ENCODE results near the gene NPR3.

GRCh38 chr5:32709750-32710549, 1.2 kb upstream of the NPR3 start:
- no peak for TF ChIP-seq POLR2A (IDR thresholded peaks at IDR 0.05)
- TF ChIP-seq, protein P1, sequence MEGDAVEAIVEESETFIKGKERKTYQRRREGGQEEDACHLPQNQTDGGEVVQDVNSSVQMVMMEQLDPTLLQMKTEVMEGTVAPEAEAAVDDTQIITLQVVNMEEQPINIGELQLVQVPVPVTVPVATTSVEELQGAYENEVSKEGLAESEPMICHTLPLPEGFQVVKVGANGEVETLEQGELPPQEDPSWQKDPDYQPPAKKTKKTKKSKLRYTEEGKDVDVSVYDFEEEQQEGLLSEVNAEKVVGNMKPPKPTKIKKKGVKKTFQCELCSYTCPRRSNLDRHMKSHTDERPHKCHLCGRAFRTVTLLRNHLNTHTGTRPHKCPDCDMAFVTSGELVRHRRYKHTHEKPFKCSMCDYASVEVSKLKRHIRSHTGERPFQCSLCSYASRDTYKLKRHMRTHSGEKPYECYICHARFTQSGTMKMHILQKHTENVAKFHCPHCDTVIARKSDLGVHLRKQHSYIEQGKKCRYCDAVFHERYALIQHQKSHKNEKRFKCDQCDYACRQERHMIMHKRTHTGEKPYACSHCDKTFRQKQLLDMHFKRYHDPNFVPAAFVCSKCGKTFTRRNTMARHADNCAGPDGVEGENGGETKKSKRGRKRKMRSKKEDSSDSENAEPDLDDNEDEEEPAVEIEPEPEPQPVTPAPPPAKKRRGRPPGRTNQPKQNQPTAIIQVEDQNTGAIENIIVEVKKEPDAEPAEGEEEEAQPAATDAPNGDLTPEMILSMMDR (IDR thresholded peaks at IDR 0.05): no peak
